HepG2 (cell line): Measurements from ENCODE around the gene MAPRE3. TPM values are rescaled to one million over a fixed set of nuclear protein-coding genes. Genes with fewer than 3 reads are reported as not detected.

Experiments used
- ARID2 ChIP-seq: sonication (generic); formaldehyde crosslinking; IDR thresholded peaks from 2 replicates; pipeline ENCODE4 v1.8.1; 2022; ENCODE audit warnings: mild to moderate bottlenecking, missing genetic modification reagents, borderline replicate concordance
- ATF7 ChIP-seq, 2 experiments: fragments of 450-650 bp in 1 of 2; sonication (generic) in 1 of 2; formaldehyde crosslinking in 1 of 2; IDR thresholded peaks; 2 replicates each; pipeline versions ENCODE4 v1.4.0 to v1.6.1; 2016 to 2020; ENCODE audit warnings: antibody characterized with exemption in 1 of 2, mild to moderate bottlenecking in 1 of 2, missing genetic modification reagents in 1 of 2
- CENPT ChIP-seq: sonication (generic); formaldehyde crosslinking; IDR thresholded peaks from 2 replicates; pipeline ENCODE4 v1.8.0; 2022; ENCODE audit warnings: low read depth, mild to moderate bottlenecking, moderate library complexity, missing genetic modification reagents
- HMGA1 ChIP-seq: sonication (generic); formaldehyde crosslinking; conservative IDR thresholded peaks from 2 replicates; pipeline ENCODE4 v1.4.0; 2020; ENCODE audit warnings: missing genetic modification reagents
- HNRNPLL ChIP-seq: fragments of 200-400 bp; formaldehyde crosslinking; IDR thresholded peaks from 2 replicates; pipeline ENCODE4 v1.6.1; 2017; ENCODE audit warnings: mild to moderate bottlenecking, low read depth, low read length; ENCODE audit not compliant: poor library complexity, severe bottlenecking
- KDM5B ChIP-seq: sonication (generic); formaldehyde crosslinking; IDR thresholded peaks from 2 replicates; pipeline ENCODE4 v1.4.0; 2020; ENCODE audit warnings: missing genetic modification reagents, mild to moderate bottlenecking, borderline replicate concordance
- MXD4 ChIP-seq: IDR thresholded peaks from 2 replicates; pipeline ENCODE4 v1.6.1; 2016; ENCODE audit warnings: mild to moderate bottlenecking, missing biosample characterization, missing genetic modification reagents
- POLR2AphosphoS2 ChIP-seq: IDR thresholded peaks from 2 replicates; pipeline ENCODE4 v1.6.1; 2011; ENCODE audit warnings: low read depth, low read length, improper control_type of control experiment
- THYN1 ChIP-seq: sonication (generic); formaldehyde crosslinking; IDR thresholded peaks from 2 replicates; pipeline ENCODE4 v1.8.1; 2023; ENCODE audit warnings: low read depth, mild to moderate bottlenecking, moderate library complexity, missing genetic modification reagents, borderline replicate concordance
- ZBTB40 ChIP-seq, 2 experiments: fragments of 450-650 bp in 1 of 2; sonication (generic) in 1 of 2; formaldehyde crosslinking in 1 of 2; IDR thresholded peaks; 2 replicates each; pipeline versions ENCODE4 v1.6.1 to v1.8.0; 2016 to 2022; ENCODE audit warnings: antibody characterized with exemption in 1 of 2, mild to moderate bottlenecking in 1 of 2, missing genetic modification reagents in 1 of 2
- ZNF460 ChIP-seq: sonication (generic); formaldehyde crosslinking; IDR thresholded peaks from 2 replicates; pipeline ENCODE4 v1.5.1; 2020; ENCODE audit warnings: missing genetic modification reagents, mild to moderate bottlenecking, borderline replicate concordance
- ZNF547 ChIP-seq: sonication (generic); formaldehyde crosslinking; IDR thresholded peaks from 2 replicates; pipeline ENCODE4 v1.5.1; 2020; ENCODE audit warnings: mild to moderate bottlenecking, missing genetic modification reagents
- polyA plus RNA-seq, 8 experiments: library from polyadenylated mRNA; depleted of rRNA in 3 of 8; stranded (reverse) in 7 of 8; unstranded in 1 of 8; fragments of >200 nt; fragmentation: Illumina TruSeq in 4 of 8; extraction: Trizol in 4 of 8; gene quantifications; 2 replicates each; pipeline versions ENCODE4 v1.2.1 to v1.2.3, GENCODE V29; 2011 to 2016; ENCODE audit warnings: low read depth in 4 of 8, missing spikeins in 1 of 8, mixed read lengths in 1 of 8; ENCODE audit not compliant: insufficient read depth in 1 of 8
- total RNA-seq, 5 experiments: library from RNA; depleted of rRNA; stranded (reverse); fragments of >200 nt; fragmentation: Illumina TruSeq; extraction: Trizol; gene quantifications; 2 replicates each; pipeline ENCODE4 v1.2.3, GENCODE V29; 2016; ENCODE audit warnings: low read depth in 1 of 5
- TF ChIP-seq, protein P1 (sequence below): sonication (generic); formaldehyde crosslinking; IDR thresholded peaks from 2 replicates; pipeline ENCODE4 v1.4.0; 2020; ENCODE audit warnings: low read depth, mild to moderate bottlenecking, missing genetic modification reagents

The MAPRE3 gene
- total and polyA plus RNA-seq, 2 of the 13 experiments (the other 11 are each of a cell fraction or from before 2014, with no cell fraction given), result 0.31 to 0.91 TPM

- TF ChIP-seq ZBTB40 (IDR thresholded peaks at IDR 0.05), result 0 out of 2 replicates have a peak, but pooled peaks have one; percentile 28
- peak; percentile 86 for TF ChIP-seq ZBTB40 (CRISPR knock-in tag; IDR thresholded peaks at IDR 0.05)
- peak; percentile 82 for TF ChIP-seq MXD4
- TF ChIP-seq, protein P1, sequence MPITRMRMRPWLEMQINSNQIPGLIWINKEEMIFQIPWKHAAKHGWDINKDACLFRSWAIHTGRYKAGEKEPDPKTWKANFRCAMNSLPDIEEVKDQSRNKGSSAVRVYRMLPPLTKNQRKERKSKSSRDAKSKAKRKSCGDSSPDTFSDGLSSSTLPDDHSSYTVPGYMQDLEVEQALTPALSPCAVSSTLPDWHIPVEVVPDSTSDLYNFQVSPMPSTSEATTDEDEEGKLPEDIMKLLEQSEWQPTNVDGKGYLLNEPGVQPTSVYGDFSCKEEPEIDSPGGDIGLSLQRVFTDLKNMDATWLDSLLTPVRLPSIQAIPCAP (CRISPR knock-in tag), result no peak
- 0 out of 2 replicates have a peak, but pooled peaks have one; percentile 34 for TF ChIP-seq THYN1 (CRISPR knock-in tag)
- TF ChIP-seq HNRNPLL, result peak; percentile 50
- TF ChIP-seq KDM5B (CRISPR knock-in tag), result peak; percentile 74; the same call in 1 of the 2 replicates
- TF ChIP-seq ARID2 (CRISPR knock-in tag), result peak; percentile 90; the same call in 1 of the 2 replicates
- TF ChIP-seq HMGA1 (CRISPR knock-in tag), result no peak
- no peak; the same call in 1 of the 2 replicates for TF ChIP-seq CENPT (CRISPR knock-in tag)
- peak; percentile 81; the same call in 1 of the 2 replicates for TF ChIP-seq POLR2AphosphoS2
- peak; percentile 90 for TF ChIP-seq ZNF547 (CRISPR knock-in tag)
- peak; percentile 26; the same call in 1 of the 2 replicates for TF ChIP-seq ZNF460 (CRISPR knock-in tag)
- no peak for TF ChIP-seq ATF7 (IDR thresholded peaks at IDR 0.05)
- TF ChIP-seq ATF7 (CRISPR knock-in tag; IDR thresholded peaks at IDR 0.05), result no peak
These were observed 80.8 kb downstream of the MAPRE3 start, which contains the start of gene AGBL5 (continued) for GRCh38 chr2:27050996-27051901.
